CD4-positive, alpha-beta T cell (primary cell): ENCODE measurements around the gene ARAP2. TPM values are rescaled to one million over a fixed set of nuclear protein-coding genes. Genes with fewer than 3 reads are reported as not detected.

Source experiments
- ATAC-seq: fragments of 200-7000 bp; cut with Tn5 transposase; one replicate; pipeline ENCODE4 v1.10.0; 2022; ENCODE audit warnings: mild to moderate bottlenecking; ENCODE audit not compliant: poor library complexity
- CTCF ChIA-PET: fragments of 350-600 bp; sonication (Branson Sonifier 250); formaldehyde crosslinking; loops from one replicate; lab custom pipeline; 2021; ENCODE audit warnings: antibody characterized with exemption, inconsistent platforms; lab: Charles Lee
- POLR2A ChIA-PET: fragments of 350-600 bp; sonication (Branson Sonifier 250); formaldehyde crosslinking; loops from one replicate; lab custom pipeline; 2021; ENCODE audit warnings: antibody characterized with exemption, inconsistent platforms; lab: Charles Lee
- DNase-seq, 14 experiments: peaks; one replicate each; pipeline ENCODE4 v3.0.0-alpha.2; 2013 to 2020; ENCODE audit warnings: mixed read lengths in 2 of 14
- H3K27ac ChIP-seq, 2 donors: one replicate each; pipeline versions ENCODE4 v1.5.1 to v1.7.0; 2013; ENCODE audit warnings: low read length in 2 of 2, low read depth in 1 of 2, mild to moderate bottlenecking in 1 of 2
- H3K27me3 ChIP-seq, 2 experiments: 1 replicate in 1 of 2; 2 replicates in 1 of 2; pipeline versions ENCODE4 v1.6.1 to v1.7.0; 2013; ENCODE audit warnings: low read length in 2 of 2, control low read depth in 1 of 2, mild to moderate bottlenecking in 1 of 2, moderate library complexity in 1 of 2; ENCODE audit not compliant: insufficient read depth in 2 of 2, control insufficient read depth in 1 of 2
- H3K36me3 ChIP-seq: one replicate; pipeline ENCODE4 v1.6.1; 2013; ENCODE audit warnings: low read length, control low read depth; ENCODE audit not compliant: insufficient read depth
- H3K4me1 ChIP-seq: one replicate; pipeline ENCODE4 v1.6.1; 2013; ENCODE audit warnings: low read length, control low read depth; ENCODE audit not compliant: insufficient read depth
- H3K4me3 ChIP-seq: one replicate; pipeline ENCODE4 v1.5.1; 2013; ENCODE audit warnings: mild to moderate bottlenecking, low read length, moderate library complexity
- H3K9me3 ChIP-seq, 2 experiments: 1 replicate in 1 of 2; 2 replicates in 1 of 2; pipeline versions ENCODE4 v1.6.1 to v1.7.0; 2013; ENCODE audit warnings: low read length in 2 of 2, mild to moderate bottlenecking in 2 of 2, control low read depth in 1 of 2, moderate library complexity in 1 of 2; ENCODE audit not compliant: control insufficient read depth in 1 of 2, insufficient read depth in 1 of 2
- H3K27ac Mint-ChIP-seq: one replicate; pipeline ENCODE4 v1.8.0; 2020; ENCODE audit warnings: mixed read lengths
- H3K27me3 Mint-ChIP-seq: one replicate; pipeline ENCODE4 v1.8.0; 2021; ENCODE audit warnings: mixed read lengths
- H3K36me3 Mint-ChIP-seq: one replicate; pipeline ENCODE4 v1.8.0; 2021; ENCODE audit warnings: low read depth, mixed read lengths
- H3K4me1 Mint-ChIP-seq: one replicate; pipeline ENCODE4 v1.8.0; 2021; ENCODE audit warnings: low read depth, mixed read lengths
- H3K4me3 Mint-ChIP-seq: one replicate; pipeline ENCODE4 v1.8.0; 2020; ENCODE audit warnings: mild to moderate bottlenecking, mixed read lengths
- H3K9me3 Mint-ChIP-seq: one replicate; pipeline ENCODE4 v1.8.0; 2020; ENCODE audit warnings: mixed read lengths
- CTCF ChIP-seq: fragments of 200-600 bp; IDR thresholded peaks from one replicate; pipeline ENCODE4 v1.8.0; 2022; ENCODE audit warnings: antibody characterized with exemption, mild to moderate bottlenecking
- intact Hi-C, 2 experiments: fragments of 100-400 bp; cut with DNase I in 1 of 2; cut with micrococcal nuclease in 1 of 2; formaldehyde crosslinking; loops; one replicate each; pipeline versions ENCODE4 v1.15.1 to v1.9.0; 2023 to 2025; cut with DNase I, micrococcal nuclease
- total RNA-seq, 174 experiments: library from RNA in 2 of 174; stranded (reverse) in 2 of 174; gene quantifications; one replicate each; pipeline ENCODE4 v1.2.3 and lab custom pipeline; 2021 to 2026

Gene ARAP2
- total RNA-seq, 2 experiments from 2014 or later, result 54.3 to 63.4 TPM

GRCh38 chr4:36046026-36046425, 198.3 kb downstream of the ARAP2 start:
- H3K36me3 ChIP-seq, result no peaks in the 10 kb centered on the region
- DNase-seq (no peak), ATAC-seq (no peak)
- CTCF ChIA-PET, result no interaction called here
- Mint-ChIP-seq H3K27ac (no peak overlapping the region), H3K36me3 (no peaks in the 10 kb centered on the region), H3K4me1 (no peaks in the 10 kb centered on the region), H3K4me3 (no peak overlapping the region), H3K9me3 (no peaks in the 10 kb centered on the region), H3K27me3 (no peaks in the 10 kb centered on the region)
- intact Hi-C loops, result no loop called here
- no peaks in the 10 kb centered on the region for H3K9me3 ChIP-seq
- no peaks in the 10 kb centered on the region for H3K4me1 ChIP-seq
- POLR2A ChIA-PET, result no interaction called here
- no peak for TF ChIP-seq CTCF
- no peaks in the 10 kb centered on the region for H3K27me3 ChIP-seq
- H3K4me3 ChIP-seq, result no peak overlapping the region
- no peak overlapping the region for H3K27ac ChIP-seq

GRCh38 chr4:36043901-36044300, 200.4 kb downstream of the ARAP2 start:
- no peaks in the 10 kb centered on the region for H3K36me3 ChIP-seq
- CTCF ChIA-PET, result no interaction called here
- H3K27ac ChIP-seq, result no peak overlapping the region
- no peaks in the 10 kb centered on the region for H3K27me3 ChIP-seq
- DNase-seq (no peak), ATAC-seq (no peak)
- no peak overlapping the region for H3K4me3 ChIP-seq
- no peaks in the 10 kb centered on the region for H3K27me3 Mint-ChIP-seq
- no peaks in the 10 kb centered on the region for H3K36me3 Mint-ChIP-seq
- no peak overlapping the region for H3K27ac Mint-ChIP-seq
- H3K9me3 Mint-ChIP-seq, result no peaks in the 10 kb centered on the region
- H3K4me3 Mint-ChIP-seq, result no peak overlapping the region
- no peak for TF ChIP-seq CTCF
- POLR2A ChIA-PET, result no interaction called here
- intact Hi-C loops, result no loop called here
- H3K4me1 ChIP-seq, result no peaks in the 10 kb centered on the region
- H3K4me1 Mint-ChIP-seq, result no peaks in the 10 kb centered on the region
- no peaks in the 10 kb centered on the region for H3K9me3 ChIP-seq

- H3K27me3 Mint-ChIP-seq, result no peaks in the 10 kb centered on the region
- DNase-seq (no peak), ATAC-seq (no peak)
- TF ChIP-seq CTCF, result no peak
- Histone ChIP-seq H3K27ac (no peak overlapping the region), H3K4me1 (no peaks in the 10 kb centered on the region), H3K27me3 (no peaks in the 10 kb centered on the region), H3K36me3 (no peaks in the 10 kb centered on the region), H3K9me3 (no peaks in the 10 kb centered on the region), H3K4me3 (no peak overlapping the region)
- H3K4me3 Mint-ChIP-seq, result no peak overlapping the region
- H3K4me1 Mint-ChIP-seq, result no peaks in the 10 kb centered on the region
- intact Hi-C loops, result no loop called here
- ChIA-PET CTCF (no interaction called here), POLR2A (no interaction called here)
- H3K9me3 Mint-ChIP-seq, result no peaks in the 10 kb centered on the region
- no peak overlapping the region for H3K27ac Mint-ChIP-seq
- no peaks in the 10 kb centered on the region for H3K36me3 Mint-ChIP-seq
Measured at GRCh38 chr4:36043241-36043640, 201.1 kb downstream of the ARAP2 start.
